ENCODE results near the gene PSMD2. TPM values are rescaled to one million over a fixed set of nuclear protein-coding genes. Genes with fewer than 3 reads are reported as not detected.

Gene PSMD2
- total and polyA plus RNA-seq, 10 of the 15 experiments (the other 5 are each of a cell fraction or from before 2014, with no cell fraction given): 103 to 515 (median 197) TPM

- TF ChIP-seq CTCF (IDR thresholded peaks at IDR 0.05 in 2 of 3, conservative IDR thresholded peaks at IDR 0.05 in 1 of 3; ENCODE audit: control insufficient read depth in 2 of 3, extremely low read depth in 1 of 3, insufficient read depth in 1 of 3, low read depth in 3 of 3, low read length in 3 of 3): peak; percentile 63 to 68 (median 68)
- peak; percentile 61; the same call in 1 of the 2 replicates for TF ChIP-seq SMC3 (IDR thresholded peaks at IDR 0.05; ENCODE audit: borderline replicate concordance, low read length)
- no peak for TF ChIP-seq ZBED1 (IDR thresholded peaks at IDR 0.05; ENCODE audit: borderline replicate concordance)
These were observed 9.6 kb upstream of the PSMD2 start (continued) for GRCh38 chr3:184289426-184289938.

- WGBS (ENCODE audit: insufficient coverage, insufficient replicate concordance, low lambda C conversion rate, missing lambda C conversion rate): 72% methylated on average over 8 of the region's 10 CpGs
- FAIRE-seq: no peak
These were observed 8.7 kb upstream of the PSMD2 start for GRCh38 chr3:184290331-184290730.

More at GRCh38 chr3:184290331-184290730, 8.7 kb upstream of the PSMD2 start:
- in situ Hi-C loops (cut with MboI): no loop called here
- POLR2A ChIA-PET: no interaction called here
- Histone ChIP-seq H3K4me1 (ENCODE audit: control insufficient read depth, insufficient read depth, low read length) (no peaks in the 10 kb centered on the region), H4K20me1 (ENCODE audit: control insufficient read depth, insufficient read depth) (no peaks in the 10 kb centered on the region), H3K36me3 (ENCODE audit: control insufficient read depth in 2 of 2, insufficient read depth in 2 of 2, low read length in 1 of 2) (no peaks in the 10 kb centered on the region), H3K9ac (ENCODE audit: control insufficient read depth, insufficient read depth, low read length) (no peak overlapping the region), H3K27me3 (replicated peaks in 1 of 2; ENCODE audit: control insufficient read depth in 2 of 2, insufficient read depth in 2 of 2, low read length in 1 of 2) (no peaks in the 10 kb centered on the region), H3K79me2 (ENCODE audit: control insufficient read depth, insufficient read depth, low read length) (no peaks in the 10 kb centered on the region), H3K4me3 (no peak overlapping the region), H3K27ac (ENCODE audit: control insufficient read depth, insufficient read depth) (no peak overlapping the region), H2AFZ (ENCODE audit: control insufficient read depth, low read depth, low read length) (no peak overlapping the region), H3K9me3 (replicated peaks; ENCODE audit: control insufficient read depth, insufficient read depth, low read length) (no peaks in the 10 kb centered on the region), H3K4me2 (ENCODE audit: control insufficient read depth, insufficient read depth) (no peak overlapping the region)
- DNase-seq (ENCODE audit: low read depth, low spot score): no peak
- intact Hi-C loops (cut with micrococcal nuclease; ENCODE audit: unreplicated experiment): no loop called here
- no peak for ATAC-seq
- BruUV-seq (replicated peaks): no TSS peak
- no peak for TF ChIP-seq JUNB (IDR thresholded peaks at IDR 0.05)
- CTCF ChIA-PET: interaction anchor here (1.8 to 1.9 kb wide), 2 partner anchors 63 to 395 kb away, joined by 5 to 12 read pairs; no protein-coding TSS in a partner anchor
- SMC1A ChIA-PET (ENCODE audit: uncharacterized antibody, unreplicated experiment): no interaction called here
- RAD21 ChIA-PET (ENCODE audit: unreplicated experiment): interaction anchor here (0.6 to 1.0 kb wide), 2 partner anchors 394 to 395 kb away, joined by 3 to 4 read pairs; no protein-coding TSS in a partner anchor

Data from GM12878 (cell line).